Cardiac fibroblast (primary cell): ENCODE measurements around the gene PTCRA.
A peak's percentile ranks its signal among the peaks of the same experiment; 100 is the strongest.

Source experiments
- DNase-seq, 2 donors: peaks; one replicate each; pipeline versions ENCODE4 v3.0.0 to v3.0.0-alpha.2; 2010; ENCODE audit warnings: low read depth in 2 of 2
- H3K4me3 ChIP-seq, 2 donors: replicated peaks in 1 of 2; 1 replicate in 1 of 2; 2 replicates in 1 of 2; pipeline ENCODE4 v1.5.1; 2011; ENCODE audit warnings: low read depth in 2 of 2, low read length in 2 of 2, mild to moderate bottlenecking in 2 of 2, moderate library complexity in 1 of 2
- TF ChIP-seq, protein P1 (sequence below): IDR thresholded peaks from one replicate; pipeline ENCODE4 v1.5.1; 2011; ENCODE audit warnings: low read depth, mild to moderate bottlenecking, low read length, inconsistent platforms

The PTCRA gene

DNA sequence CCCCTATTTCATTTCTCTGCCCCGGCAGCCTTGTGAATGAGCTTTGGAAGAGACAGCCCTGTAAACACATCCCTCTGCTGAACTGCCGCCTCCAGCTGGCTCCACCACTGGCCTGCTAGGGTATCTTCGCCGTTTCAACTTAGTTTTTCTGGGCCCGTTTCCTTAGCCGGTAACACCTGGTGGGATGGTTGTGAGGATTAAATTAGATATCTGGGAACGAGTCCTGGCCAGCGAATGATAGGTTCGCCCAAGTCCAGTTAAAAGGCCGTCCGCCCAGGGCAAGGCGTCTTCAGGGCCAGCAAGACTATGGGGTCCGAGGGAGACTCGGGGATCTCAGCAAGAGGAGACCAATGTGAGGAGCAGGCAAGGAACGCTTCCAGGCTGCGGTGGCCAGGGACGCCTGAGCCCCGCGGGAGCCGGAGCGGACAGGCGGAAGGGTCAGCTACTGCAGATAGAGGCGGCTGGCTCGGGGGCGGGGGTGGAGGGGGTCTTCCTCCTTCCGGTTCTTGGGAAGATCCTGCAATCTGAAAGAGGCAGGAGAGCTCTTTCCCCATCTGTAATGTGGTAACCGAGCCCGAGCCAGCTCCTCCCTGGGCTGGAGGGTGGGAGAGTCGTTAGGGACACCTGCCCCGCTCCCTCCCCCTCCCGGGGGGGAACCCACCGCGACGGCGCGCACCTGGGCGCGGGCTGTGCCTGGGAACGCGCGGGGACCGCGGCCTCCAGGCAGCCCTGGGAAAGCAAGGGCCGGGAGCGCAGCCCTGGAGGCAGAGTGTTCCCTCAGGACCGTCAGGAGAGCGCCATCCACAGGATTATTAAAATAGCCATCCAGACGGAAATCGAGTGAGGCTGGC lies 4.5 kb upstream of the PTCRA start:
- H3K4me3 ChIP-seq: peak overlapping the region in 1 of 2 donors; percentile 13
- no peak for DNase-seq
- TF ChIP-seq, protein P1, sequence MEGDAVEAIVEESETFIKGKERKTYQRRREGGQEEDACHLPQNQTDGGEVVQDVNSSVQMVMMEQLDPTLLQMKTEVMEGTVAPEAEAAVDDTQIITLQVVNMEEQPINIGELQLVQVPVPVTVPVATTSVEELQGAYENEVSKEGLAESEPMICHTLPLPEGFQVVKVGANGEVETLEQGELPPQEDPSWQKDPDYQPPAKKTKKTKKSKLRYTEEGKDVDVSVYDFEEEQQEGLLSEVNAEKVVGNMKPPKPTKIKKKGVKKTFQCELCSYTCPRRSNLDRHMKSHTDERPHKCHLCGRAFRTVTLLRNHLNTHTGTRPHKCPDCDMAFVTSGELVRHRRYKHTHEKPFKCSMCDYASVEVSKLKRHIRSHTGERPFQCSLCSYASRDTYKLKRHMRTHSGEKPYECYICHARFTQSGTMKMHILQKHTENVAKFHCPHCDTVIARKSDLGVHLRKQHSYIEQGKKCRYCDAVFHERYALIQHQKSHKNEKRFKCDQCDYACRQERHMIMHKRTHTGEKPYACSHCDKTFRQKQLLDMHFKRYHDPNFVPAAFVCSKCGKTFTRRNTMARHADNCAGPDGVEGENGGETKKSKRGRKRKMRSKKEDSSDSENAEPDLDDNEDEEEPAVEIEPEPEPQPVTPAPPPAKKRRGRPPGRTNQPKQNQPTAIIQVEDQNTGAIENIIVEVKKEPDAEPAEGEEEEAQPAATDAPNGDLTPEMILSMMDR: no peak

DNA sequence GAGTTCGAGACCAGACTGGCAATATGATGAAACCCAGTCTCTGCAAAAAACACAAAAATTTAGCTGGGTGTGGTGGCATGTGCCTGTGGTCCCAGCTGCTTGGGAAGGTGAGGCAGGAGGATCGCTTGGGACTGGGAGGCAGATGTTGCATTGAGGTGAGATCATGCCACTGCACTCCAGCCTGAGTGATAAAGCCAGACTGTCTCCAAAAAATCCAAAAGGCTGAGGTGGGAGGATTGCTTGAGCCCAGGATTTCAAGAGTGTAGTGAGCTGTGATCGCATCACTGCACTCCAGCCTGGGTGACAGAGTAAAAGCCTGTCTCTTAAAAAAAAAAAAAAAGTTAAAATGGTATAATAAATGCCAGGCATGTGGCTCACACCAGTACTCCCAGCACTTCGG lies 1.3 kb upstream of the PTCRA start:
- TF ChIP-seq, protein P1: no peak
- no peak overlapping the region for H3K4me3 ChIP-seq
- no peak for DNase-seq

DNA sequence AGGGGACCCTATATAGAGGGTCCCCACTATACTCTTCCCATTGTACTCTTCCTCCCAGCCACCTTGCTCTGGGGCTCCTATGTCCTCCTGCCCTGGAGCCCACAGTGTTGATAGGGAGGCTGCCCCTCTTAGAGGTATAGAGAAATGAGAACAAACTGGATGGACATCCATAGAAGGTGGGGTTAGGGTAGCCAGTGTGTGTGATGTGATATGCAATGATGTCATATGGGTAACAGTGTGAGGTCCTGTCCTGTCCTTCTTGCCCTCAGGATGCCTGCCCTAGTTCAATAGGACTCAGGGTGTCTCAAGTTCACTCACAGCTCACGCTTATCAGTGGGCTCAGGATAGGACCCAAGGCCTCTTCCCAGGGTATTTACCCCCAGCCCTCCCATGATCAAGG lies 435 bp downstream of the PTCRA start:
- no peak overlapping the region for H3K4me3 ChIP-seq
- no peak for DNase-seq
- TF ChIP-seq, protein P1: no peak

DNA sequence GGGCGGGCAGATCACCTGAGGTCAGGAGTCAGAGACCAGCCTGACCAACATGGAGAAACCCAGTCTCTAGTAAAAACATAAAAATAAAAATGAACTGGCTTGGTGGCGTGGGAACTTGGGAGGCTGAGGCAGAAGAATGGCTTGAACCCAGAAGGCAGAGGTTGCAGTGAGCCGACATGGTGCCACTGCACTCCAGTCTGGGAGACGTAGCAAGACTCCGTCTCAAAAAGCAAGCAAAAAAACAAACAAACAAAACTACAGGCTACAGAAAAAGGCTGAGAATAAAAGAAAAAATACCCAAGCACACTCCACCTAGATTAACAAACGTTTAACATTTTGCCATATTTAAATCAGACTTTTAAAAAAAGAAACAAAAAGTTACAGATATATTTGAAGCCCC lies 5.9 kb downstream of the PTCRA start:
- TF ChIP-seq, protein P1: no peak
- no peak for DNase-seq
- no peak overlapping the region for H3K4me3 ChIP-seq

DNA sequence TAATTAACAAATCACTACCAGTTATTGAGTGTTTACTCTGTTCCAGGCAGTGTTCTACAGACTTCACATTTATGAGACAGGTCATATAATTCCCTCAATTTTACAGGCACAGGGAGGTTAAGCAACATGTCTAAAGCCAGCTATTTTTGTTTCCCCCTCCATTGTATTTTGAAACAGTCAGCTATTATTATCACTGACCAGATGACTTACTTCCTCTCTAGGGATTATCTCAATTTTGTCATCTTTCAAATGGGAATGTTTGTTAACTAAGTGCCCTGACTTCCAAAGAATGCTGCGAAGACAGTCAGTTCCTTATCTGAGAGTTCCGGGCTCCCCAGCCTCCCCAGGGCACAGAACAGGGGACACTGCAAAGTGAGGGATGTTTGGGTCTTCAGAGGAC lies 7.8 kb downstream of the PTCRA start:
- H3K4me3 ChIP-seq: no peak overlapping the region
- TF ChIP-seq, protein P1: no peak
- peak; percentile 60 to 83 for DNase-seq

DNA sequence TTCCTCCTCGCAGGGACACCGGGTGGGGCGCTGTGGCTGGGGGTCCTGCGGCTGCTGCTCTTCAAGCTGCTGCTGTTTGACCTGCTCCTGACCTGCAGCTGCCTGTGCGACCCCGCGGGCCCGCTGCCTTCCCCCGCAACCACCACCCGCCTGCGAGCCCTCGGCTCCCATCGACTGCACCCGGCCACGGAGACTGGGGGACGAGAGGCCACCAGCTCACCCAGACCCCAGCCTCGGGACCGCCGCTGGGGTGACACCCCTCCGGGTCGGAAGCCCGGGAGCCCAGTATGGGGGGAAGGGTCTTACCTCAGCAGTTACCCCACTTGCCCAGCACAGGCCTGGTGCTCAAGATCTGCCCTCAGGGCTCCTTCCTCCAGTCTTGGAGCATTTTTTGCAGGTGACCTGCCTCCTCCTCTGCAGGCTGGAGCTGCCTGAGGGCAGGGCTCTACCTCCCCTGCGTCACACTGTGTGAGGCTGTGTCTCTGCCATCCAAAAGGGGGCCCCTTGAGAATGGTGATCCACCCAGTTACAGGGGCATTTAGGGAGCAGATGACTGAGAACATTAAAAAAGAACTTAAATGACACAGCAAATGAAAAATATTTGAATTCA lies 9.5 kb downstream of the PTCRA start:
- no peak overlapping the region for H3K4me3 ChIP-seq
- no peak for DNase-seq
- TF ChIP-seq, protein P1: no peak
